Endometrium (tissue), 2 donors: Measurements from ENCODE around the gene TENM4.
A peak's percentile ranks its signal among the peaks of the same experiment; 100 is the strongest.

Experiments
- FAIRE-seq: peaks from 2 replicates; lab custom pipeline; 2012; peaks lifted over from hg19 to GRCh38; lab: Jason Lieb, UNC
- donor health status: control.
- donor health status: control.

TENM4 gene

DNA sequence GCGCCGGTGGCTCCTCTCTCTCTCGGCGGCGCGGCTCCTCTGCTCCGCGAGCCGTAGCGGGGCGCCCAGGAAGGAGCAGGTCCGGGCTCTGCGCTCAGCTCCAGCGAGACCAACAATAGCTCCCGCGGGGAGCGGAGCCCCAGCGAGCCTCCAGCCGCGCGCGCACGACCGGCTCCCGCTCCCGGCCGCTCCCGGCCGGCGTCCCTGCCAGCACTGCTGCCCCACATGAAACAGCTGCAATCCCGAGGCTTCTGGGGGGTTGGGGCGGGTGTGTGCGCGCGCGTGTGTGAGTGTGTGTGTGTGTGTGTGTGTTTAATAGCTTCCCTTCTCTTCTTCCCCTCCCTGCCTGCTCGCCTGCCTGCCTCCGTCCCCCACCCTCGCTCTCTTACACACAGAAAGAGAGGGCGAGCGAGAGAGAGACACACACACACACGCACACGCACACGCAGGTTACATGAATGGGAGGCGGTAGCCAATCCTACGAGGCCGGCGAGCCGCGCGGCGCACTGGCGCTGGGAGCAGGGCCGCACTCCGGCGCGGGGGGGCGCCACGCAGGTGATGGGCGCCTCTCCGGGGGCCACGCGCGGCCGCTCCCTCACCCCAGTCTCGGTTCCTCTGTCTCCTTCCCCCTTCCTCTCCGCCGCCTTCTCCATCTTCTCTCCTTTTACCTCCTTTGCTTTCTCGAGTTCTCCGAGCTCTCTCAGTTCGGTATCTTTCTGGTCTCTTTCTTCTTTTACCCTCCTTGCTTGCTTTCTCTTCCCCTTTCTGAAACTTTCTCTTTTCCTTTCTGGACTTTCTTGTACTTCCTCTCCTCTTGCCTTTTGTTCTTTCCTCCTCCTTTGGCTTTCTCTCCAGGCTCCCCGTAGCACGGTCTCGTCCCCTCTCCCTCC, at the start of gene TENM4:
TSS of gene TENM4 (minus strand) at position 460 of the 890 bp plus-strand sequence. CDS start 371,086 bp downstream, outside the sequence.
- FAIRE-seq = no peak

DNA sequence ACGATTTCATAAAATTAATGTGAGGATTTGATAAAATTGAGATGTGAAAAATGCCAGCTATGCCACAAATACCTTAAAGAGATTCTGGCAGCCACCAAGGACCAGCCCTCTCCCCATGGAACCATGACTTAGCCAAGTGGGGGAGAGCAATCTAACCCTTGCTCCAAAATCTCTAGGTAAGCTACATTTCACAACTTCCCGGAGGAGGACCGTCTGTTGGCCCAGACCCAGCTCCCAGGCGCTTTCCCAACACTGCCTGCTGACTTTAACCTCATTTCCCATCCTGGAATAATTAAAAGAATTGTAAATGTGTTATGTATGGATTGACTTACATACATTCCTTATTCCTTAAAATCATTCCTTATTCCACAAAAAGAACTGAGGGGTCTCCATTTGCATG, 47.5 kb upstream of the TENM4 start:
- FAIRE-seq = no peak

DNA sequence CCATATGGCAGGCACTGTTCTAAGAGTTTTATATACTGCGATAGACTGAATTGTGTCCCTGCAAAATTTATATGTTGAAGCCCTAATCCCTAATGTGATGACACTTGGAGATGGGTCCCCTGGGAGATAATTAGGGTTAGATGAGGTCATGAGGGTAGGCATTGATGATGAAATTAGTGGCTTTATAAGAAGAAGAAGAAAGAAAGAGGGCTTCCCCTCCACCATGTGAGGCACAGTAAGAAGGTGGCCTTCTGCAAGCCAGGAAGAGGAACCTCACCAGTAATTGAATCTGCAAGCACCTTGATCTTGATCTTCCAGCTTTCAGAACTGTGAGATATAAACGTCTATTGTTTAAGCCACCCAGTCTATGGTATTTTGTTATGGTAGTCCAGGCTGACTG, 46.6 kb upstream of the TENM4 start:
- no peak for FAIRE-seq

DNA sequence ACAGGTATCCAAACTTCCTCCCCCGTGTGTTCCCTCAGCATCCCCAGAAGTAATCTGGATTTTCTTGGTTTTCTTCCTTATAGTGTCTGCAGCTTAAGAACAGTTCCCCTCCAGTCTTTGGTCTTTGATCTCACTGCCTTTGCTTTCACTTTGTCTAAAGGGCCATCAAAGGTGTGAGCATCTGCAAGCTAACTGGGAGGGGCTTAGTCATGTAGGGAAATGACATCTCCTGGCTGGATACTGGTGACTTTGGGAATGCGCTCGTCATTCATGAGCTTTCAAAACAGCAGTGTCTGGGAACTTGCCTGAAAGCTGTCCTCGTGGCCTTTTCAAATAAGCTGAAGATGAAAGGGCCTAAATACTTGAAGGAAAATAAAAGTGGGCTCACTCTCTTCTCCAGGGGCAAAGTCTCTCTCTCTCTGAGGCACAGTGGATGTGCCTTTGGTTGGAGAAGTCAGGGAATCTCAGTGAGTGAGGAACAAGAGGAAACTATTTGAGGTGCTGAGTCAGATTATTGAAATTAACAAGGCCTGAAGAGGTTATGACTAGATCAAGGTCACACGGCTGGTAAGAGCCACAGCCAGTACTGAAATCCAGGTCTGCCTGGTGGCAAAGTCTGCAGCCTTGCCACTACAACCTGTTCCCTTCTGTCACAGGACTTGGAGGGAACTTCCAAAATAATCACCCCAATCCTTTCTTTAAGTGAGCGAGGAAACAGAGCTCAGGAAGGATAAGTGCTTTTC, 45.6 kb upstream of the TENM4 start:
- FAIRE-seq = no peak

DNA sequence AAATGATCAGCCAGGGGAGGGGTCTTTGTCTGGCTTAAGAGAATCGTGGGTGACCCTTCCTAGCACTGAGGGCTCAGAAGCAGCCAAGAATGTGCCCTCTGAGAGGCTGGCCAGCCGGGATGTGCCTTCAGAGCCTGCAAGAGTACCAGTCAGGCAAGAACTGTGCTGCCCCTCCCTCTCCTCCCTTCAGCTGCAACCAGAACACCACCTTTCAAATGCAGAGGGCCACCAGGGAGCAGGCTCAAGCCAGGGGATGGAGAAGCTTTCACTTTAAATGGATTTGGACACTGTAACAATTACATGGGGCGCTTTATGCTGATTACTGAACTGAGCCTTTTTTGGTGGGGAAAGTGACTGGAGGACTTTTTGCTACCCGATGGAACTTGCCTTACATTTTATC, 44.9 kb upstream of the TENM4 start:
- FAIRE-seq = no peak

DNA sequence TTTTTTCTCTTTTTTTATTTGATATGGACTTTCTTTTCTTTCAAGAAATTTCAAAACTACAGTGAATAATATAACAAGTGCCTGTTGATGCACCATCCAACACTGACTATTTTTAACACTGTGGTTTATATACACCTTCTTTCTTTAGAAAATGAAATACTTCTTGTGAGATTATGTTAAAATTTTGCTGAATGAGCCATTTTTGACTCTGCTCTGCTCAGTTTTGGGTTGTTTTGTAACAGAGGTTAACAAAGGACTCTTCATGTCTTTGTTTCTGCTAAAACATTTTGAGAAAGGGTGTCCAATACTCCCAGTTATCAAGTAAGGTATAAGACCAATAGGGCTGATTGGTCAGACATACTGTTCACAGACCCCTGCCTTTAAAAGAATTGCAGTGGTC, 44.0 kb upstream of the TENM4 start:
- FAIRE-seq = no peak

DNA sequence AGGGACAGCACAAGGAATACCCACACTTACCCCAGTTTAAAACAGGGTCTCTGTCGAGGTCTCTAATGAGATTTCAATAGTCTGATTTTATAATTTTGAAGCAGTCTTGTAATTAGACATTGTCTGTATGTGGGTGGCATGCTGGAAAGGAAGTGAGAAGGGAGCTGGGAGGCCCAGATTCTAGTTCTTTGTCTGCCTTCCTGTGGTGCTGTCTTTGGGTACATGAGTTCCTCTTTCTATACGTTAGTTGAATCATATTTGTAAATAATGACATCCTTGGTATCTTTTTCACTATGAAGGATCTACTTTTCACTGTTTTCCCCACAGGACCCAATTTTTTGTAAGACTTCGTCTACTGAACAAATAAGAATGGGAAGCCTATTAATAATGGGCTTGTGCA, 42.0 kb upstream of the TENM4 start:
- FAIRE-seq = no peak

DNA sequence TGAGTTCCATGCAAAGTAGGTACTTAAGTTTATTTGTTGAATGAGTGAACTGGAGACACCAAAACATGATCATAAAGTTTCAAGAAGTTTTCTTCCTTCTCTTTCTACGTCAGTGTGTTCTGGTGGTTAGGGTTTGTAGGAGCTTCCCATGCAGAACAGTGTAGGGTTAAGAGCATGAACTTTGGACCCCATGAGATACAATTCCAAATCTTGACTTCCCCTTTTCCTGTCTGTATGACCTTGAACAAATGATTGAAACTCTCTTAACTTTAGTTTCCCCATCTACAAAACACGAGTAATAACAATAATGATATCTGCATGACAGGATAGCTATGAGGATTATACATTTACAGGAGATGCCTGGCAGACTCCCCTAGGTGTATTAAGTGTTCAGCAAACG, 41.0 kb upstream of the TENM4 start:
- FAIRE-seq = no peak

DNA sequence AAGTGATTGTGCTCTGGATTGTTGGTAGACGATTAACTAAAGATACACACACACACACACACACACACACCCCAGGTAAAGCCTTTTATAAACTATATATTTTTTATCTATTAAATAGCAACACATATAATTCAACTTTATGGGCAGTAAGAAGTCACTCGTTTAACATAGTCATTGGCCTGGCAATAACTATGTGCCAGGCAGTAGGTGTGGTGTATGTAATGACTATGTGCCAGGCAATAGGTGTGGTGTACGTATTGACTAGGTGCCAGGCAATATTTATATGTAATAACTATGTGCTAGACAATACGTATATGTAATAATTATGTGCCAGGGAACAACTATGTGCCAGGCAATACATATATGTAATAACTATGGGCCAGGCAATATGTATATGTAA, 40.0 kb upstream of the TENM4 start:
- FAIRE-seq = no peak

DNA sequence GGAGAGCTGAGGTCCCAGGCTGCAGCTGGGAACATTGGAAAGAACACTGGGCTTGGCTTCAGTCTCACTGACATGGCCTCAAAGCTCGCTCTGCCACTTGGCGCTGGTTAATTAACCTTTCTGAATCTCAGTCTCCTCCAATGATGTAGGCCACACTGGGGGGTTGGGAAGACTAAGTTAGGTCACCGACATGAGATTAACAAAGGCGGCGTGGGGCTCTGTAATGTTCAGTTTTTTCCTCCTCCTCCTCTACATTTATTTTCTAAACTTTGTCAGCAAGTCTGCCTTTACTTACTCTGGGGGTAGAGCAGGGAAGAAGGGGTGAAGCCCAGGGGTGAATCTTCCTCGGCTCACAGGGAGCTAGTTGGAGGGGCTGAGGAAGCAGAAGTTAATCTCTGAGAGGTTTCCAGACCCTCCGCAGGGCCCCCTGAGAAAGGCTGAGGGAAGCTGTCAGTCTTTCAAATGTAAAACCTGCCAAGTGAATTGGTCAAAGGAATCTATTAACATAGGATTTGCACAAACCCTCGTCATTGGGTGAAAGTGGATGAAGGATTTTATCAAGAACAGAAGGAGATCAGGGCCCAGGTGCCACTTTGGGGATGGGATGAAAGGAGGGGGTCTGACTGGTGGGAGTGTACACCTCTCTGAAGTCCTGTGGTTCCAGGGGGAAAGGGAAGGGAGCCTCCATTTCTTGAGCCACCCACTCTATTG, 32.1 kb upstream of the TENM4 start:
- FAIRE-seq = no peak

DNA sequence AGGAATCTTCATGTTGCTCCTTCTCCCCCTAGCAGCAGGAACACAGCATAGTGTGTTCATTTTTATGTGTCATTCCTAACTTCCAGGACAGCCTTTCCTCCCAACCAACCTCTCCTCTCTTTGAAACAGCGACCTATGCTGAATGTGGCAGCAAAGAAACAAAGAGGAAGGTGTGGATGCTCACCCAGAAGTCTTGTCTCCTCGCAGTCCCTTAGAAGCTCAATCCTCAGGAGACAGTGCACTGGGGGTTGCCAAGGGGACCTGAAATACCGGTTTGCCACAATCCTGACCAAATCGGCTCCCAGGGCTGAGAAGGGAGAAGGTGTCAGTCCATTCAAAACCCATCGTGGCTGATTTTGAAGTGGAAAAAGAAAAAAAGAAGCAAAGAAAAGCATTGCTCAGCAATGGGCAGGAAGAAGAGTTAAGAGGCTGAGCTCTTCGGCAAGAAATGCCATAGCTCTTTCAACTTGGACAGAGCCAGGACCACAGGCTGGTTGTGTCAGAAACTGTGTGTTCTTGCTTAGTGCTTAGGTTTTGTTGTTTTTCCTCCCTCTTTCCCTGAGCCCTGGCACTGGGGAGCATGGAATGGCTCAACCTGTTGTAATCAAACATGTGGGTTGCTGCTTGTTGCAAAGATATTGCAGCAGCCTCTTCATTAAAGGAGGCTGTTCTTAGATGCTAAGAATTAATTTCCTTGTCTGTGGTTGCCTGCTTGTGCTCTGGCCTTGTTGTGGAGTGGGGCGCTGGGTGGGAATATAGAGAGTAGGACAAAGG, 30.4 kb upstream of the TENM4 start:
- no peak for FAIRE-seq

DNA sequence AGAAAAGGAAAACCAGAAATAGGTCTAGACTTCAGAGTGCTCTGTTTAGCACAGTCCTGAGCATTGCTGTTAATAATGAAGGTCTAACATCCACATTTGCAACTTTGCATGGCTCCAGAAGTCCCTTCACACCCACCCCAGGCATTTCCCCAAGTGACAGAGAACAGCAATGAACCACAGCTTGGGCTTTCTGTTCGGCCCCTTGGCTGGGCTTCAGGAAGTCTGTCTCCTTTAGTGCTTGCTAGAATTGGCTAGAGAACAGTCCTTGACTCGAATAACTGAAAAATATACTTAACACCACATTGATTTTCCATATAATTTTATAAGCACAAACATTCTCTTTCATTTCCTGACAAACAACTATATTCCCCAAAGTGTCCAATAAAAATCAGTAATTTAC, 29.3 kb upstream of the TENM4 start:
- no peak for FAIRE-seq

DNA sequence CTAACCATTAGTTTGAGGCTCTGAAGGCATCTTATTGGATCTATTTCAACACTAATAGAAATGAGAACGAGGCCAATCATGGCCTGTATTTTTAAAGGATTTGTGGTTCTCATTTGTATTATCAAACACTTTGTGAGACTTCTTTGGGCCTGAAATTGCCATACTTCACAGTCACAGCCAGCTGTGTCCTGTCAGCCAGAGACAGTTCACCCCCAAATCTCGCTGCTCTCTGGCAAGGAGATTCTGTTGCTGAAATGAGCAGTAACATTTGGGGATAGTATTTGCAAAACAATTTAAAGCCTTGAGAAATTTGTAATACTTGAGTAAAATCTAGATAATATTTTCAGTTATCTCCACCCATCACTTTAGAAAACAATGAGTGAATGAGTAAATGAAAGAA, 26.9 kb upstream of the TENM4 start:
- FAIRE-seq = no peak

DNA sequence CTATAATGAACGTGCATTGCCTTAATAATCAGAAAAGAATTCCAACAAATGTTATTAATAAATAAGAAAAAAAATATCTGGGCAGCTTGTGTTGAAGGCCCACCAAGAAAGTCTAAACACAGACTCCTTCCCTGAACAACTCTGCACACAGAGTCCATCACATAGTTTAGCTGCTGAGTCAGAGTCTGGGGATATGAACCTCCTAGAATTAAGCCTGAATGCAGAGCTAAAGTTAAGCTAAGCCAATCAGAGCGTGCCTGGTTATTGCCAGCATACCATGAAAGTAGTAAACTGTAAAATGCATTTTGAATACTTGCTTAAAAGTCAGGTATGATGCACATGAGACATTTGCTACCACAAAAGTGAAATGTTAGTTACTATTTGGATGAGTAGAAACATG, 25.6 kb upstream of the TENM4 start:
- FAIRE-seq = peak; percentile 39

DNA sequence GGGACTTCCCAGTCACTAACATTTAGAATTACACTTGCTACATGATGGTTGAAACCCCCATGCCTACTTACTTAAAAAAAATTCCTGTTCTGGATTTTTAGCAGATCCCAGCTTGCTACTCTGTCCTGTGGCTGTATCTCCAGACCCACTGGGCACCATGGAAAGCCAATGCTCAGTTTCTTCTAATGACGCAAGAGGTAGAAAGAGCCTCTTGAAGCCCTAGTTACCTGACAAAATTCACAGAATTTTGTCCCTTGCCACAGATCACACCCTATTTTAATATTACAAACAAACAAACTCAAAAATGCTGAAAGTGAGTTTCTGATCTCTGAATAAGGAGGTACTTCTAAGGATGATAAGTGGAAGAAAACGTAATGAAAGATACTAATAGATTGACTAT, 24.3 kb upstream of the TENM4 start:
- FAIRE-seq = no peak

DNA sequence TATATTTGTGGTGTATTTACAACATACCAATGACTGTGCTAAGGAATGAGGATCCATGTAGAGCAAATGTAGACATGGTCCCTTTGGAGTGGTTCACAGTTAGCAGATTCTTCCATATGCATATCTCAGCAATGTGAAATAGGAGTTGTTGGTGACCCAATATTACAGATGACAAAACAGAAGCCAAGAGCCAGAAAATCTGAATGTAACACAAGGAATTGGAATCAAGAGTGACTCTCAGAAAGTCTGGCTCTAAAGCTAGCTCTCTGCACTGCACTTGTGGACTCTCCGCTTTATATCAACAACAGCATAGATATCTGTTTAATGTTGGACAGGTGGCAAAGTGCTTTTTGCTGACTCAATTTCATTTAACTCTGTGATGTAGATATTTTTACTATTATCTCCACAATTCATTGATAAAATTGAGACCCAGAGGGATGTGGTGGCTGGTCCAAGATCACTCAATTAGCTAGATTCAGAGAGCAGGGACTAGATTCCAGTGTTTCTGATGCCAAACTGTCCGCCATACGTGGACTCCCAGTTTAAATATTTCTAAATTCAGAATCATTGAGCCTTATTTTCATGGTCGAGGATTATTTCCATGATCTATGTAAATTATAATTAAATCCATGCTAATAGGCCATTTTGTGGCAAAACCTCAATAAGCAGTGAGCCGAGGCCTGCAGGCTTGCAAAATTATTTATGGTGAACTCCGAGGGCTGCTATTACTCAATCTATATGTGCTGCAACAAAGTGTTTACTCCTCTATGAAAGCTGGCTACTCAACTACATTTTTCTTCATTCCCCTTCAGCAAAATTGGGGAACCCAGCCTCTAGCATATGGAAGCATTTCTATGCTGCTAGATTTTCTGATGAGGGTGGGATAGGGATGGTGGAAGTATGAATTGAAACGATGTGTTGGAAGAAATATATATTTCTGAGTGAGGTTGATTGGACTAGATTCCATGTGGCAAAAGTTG, 21.1 kb upstream of the TENM4 start:
- FAIRE-seq = no peak

DNA sequence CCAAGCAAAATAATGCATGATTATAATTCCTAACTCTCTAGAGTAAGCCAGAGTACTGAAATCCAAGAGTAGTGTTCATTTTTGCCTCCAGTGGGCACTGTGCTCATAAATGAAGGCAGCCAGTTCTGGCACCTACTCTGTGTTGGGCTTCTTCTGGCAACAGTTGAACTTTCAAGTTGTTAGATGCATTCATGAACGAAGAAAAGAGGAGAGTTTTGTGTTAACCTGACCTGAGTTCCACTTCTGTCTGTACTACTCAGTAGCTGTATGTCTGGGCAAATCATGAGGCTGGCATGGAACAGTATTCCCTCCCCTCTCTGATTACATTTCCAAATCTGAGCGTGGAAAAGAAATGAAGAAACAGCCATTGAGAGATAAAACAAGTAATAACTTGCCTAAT, 20.3 kb upstream of the TENM4 start:
- FAIRE-seq = peak; percentile 8

DNA sequence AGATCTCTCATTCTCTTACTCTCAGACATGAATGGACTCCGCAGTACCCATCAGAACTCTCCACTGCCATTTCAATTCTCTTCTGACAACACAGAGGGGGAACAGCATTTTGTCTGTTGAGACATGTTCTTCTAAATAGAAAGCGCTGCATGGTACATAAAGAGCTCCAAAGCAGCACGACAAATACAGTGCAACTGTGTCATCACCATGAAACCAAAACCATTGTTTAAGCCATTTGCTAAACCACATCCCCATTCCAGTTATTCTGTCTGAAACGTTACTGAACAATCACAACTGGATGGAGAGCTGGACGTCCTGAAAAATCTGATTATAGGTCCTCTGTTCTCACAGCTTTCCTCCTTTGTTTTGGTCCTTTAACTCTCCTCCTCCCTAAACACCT, 17.9 kb upstream of the TENM4 start:
- FAIRE-seq = no peak

DNA sequence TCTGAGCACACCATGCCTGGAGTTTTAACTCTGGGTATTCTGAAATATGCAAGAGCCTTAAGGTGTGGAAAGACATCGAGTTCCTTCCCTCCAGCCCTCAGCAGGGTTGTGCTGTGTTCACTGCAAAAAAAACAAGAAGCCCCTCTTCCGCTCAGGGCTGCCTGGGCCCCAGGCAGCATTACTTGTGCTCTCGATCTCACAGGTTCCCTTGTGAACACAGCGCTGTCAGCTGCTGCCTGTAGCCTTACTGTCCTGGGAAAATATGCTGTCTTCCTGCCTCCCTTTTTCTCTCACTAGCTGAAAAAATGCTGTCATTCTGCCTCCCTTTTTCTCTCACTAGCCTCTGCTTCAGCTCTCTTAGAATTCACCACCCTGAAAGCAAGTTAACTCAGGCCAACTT, 15.7 kb upstream of the TENM4 start:
- FAIRE-seq = no peak

DNA sequence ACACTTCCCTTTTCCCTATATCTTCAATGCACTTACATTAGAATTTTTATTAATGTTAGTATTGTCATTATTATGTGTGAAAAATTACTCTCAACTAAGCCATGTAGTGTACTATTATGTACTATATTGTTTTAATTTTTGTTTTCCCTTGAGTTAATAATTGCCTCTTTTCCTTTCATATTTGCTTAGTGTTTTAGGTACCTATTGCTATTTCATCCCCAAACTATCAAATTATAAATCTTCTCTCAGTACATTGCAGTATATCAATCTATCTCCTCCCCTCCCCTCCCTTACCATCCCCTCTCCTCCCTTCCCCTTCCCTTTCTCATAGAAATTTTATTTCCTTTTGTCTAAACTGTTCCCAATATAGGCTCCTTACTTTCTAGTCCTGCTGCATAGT, 12.8 kb upstream of the TENM4 start:
- no peak for FAIRE-seq

DNA sequence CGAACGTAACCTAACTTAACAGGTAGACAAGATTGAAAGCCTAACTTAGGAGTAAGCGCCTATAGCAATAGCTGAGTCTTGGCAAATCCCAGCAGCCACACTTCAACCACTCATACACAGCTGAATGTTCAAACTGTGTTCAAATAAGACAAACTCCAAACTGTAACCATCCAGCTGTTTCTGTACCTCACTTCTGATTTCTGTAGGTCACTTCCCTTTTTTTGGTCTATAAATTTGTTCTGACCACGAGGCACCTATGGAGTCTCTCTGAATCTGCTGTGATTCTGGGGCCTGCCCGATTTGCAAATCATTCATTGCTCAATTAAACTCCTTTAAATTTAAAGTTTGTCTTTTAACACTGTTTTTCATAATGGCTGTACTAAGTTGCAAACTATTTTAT, 8.2 kb upstream of the TENM4 start:
- FAIRE-seq = no peak
